AG10803 (cell line): ENCODE data around the gene GH2.
"Not testable (repeated sequence)": the region's sequence is repeated elsewhere in the genome, so short reads cannot be mapped to it uniquely, and the experiment has no call there.

ENCODE experiments used
- DNase-seq: peaks from one replicate; pipeline ENCODE4 v3.0.0; 2010; ENCODE audit warnings: low read depth
- H3K4me3 ChIP-seq: 2 replicates; pipeline ENCODE4 v1.5.1; 2011; ENCODE audit warnings: mild to moderate bottlenecking, low read length, control low read depth
- TF ChIP-seq, protein P1 (sequence below): conservative IDR thresholded peaks from 2 replicates; pipeline ENCODE4 v1.5.1; 2011; ENCODE audit warnings: mild to moderate bottlenecking, low read length, control low read depth, inconsistent platforms

Gene GH2

DNA sequence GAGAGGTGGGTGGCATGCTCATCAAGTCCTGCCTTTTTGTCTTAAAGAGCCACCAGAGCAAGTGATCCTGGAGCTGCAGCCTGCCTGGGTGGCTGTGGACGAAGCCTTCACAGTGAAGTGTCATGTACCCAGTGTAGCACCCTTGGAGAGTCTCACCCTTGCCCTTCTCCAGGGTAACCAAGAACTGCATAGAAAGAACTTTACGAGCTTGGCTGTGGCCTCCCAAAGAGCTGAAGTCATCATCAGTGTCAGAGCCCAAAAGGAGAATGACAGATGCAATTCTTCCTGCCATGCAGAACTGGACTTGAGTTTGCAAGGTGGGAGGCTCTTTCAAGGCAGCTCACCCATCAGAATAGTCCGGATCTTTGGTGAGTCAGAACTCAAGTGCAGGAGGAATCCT is 22.5 kb downstream of the GH2 start:
- H3K4me3 ChIP-seq, result no peak overlapping the region
- no peak for DNase-seq
- TF ChIP-seq, protein P1, sequence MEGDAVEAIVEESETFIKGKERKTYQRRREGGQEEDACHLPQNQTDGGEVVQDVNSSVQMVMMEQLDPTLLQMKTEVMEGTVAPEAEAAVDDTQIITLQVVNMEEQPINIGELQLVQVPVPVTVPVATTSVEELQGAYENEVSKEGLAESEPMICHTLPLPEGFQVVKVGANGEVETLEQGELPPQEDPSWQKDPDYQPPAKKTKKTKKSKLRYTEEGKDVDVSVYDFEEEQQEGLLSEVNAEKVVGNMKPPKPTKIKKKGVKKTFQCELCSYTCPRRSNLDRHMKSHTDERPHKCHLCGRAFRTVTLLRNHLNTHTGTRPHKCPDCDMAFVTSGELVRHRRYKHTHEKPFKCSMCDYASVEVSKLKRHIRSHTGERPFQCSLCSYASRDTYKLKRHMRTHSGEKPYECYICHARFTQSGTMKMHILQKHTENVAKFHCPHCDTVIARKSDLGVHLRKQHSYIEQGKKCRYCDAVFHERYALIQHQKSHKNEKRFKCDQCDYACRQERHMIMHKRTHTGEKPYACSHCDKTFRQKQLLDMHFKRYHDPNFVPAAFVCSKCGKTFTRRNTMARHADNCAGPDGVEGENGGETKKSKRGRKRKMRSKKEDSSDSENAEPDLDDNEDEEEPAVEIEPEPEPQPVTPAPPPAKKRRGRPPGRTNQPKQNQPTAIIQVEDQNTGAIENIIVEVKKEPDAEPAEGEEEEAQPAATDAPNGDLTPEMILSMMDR, result no peak

DNA sequence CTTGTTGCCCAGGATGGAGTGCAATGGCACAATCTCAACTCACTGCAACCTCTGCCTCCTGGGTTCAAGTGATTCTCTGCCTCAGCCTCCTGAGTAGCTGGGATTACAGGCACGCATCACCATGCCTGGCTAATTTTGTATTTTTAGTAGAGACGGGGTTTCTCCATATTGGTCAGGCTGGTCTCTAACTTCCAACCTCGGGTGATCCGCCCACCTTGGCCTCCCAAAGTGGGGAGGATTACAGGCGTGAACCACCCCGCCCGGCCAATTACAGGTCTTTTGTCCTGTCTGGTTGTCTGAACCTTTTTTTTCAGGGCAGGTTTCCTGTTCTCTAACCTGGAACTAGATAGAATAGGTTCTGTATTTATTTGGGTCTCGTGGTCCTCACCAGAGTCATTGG is 25.3 kb downstream of the GH2 start:
- H3K4me3 ChIP-seq, DNase-seq: not testable (repeated sequence)

DNA sequence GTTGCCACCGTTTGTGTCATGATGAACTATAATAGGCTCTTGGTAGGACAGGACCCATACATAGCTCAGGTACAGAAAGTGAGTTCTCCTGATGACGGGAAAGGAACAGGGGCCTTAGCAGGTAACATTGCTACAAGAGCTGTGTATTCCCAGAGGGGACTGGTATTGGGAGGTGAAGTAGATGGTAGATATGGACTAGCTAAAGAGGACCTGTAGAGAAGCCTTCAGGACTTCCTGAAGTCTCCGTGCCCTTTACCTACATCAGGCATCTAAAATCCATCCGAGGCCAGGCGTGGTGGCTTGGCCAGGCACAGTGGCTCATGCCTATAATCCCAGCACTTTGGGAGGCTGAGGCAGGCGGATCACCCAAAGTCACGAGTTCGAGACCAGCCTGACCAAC is 26.6 kb downstream of the GH2 start:
- no peak overlapping the region for H3K4me3 ChIP-seq
- DNase-seq, result no peak
- TF ChIP-seq, protein P1, result no peak

DNA sequence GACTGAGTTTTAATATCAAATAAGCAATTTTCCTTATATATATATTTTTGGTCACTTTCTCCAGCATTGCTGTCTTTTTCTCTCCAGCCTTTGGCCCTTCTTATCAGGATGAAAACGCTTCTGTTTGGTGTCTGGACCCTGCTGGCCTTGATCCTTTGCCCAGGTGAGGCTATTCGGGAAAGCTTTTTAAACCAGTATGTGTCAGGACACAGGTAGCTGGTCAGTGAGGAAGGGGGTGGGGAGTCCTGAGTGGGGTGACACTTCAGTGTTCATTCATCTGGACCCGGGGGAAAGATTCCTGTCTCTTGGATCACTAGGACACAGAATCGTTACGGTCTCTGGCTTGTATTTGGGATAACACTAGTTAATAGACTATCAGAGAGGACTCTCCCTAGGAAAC is 27.0 kb downstream of the GH2 start:
- TF ChIP-seq, protein P1, result no peak
- no peak overlapping the region for H3K4me3 ChIP-seq
- no peak for DNase-seq

DNA sequence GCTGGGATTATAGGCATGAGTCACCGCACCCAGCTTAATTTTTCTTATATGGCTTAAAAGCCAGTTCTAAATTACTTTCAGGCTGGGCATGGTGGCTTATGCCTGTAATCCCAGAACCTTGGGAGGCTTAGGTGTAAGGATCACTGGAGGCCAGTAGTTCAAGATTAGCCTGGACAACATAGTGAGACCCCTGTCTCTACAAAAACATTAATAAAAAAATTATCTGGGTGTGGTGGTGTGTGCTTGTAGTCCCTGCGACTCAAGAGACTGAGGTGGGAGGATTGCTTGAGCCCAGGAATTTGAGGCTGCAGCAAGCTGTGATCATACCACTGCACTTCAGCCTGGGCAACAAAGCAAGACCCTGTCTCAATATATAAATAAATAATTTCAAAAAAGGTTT is 28.5 kb downstream of the GH2 start:
- DNase-seq, result no peak
- no peak overlapping the region for H3K4me3 ChIP-seq
- TF ChIP-seq, protein P1, result no peak

DNA sequence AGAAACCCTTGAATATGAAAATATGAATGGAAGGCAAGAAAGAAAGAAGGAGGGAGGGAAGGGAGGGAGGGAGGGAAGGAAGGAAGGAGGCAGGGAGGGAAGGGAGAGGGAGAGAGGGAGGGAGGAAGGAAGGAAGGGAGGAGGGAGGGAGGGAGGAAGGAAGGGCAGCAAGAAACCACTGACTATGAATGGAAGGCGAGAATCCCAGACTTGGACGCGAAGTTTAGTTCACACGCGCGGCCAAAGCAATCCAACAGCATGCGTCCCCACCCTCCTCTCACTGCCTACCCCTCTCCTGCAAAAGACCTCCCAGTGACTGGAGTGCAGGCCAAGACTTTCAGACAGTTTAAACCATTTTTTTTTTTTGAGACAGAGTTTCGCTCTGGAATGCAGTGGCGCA is 31.3 kb downstream of the GH2 start:
- no peak for DNase-seq
- no peak overlapping the region for H3K4me3 ChIP-seq
- TF ChIP-seq, protein P1, result no peak

DNA sequence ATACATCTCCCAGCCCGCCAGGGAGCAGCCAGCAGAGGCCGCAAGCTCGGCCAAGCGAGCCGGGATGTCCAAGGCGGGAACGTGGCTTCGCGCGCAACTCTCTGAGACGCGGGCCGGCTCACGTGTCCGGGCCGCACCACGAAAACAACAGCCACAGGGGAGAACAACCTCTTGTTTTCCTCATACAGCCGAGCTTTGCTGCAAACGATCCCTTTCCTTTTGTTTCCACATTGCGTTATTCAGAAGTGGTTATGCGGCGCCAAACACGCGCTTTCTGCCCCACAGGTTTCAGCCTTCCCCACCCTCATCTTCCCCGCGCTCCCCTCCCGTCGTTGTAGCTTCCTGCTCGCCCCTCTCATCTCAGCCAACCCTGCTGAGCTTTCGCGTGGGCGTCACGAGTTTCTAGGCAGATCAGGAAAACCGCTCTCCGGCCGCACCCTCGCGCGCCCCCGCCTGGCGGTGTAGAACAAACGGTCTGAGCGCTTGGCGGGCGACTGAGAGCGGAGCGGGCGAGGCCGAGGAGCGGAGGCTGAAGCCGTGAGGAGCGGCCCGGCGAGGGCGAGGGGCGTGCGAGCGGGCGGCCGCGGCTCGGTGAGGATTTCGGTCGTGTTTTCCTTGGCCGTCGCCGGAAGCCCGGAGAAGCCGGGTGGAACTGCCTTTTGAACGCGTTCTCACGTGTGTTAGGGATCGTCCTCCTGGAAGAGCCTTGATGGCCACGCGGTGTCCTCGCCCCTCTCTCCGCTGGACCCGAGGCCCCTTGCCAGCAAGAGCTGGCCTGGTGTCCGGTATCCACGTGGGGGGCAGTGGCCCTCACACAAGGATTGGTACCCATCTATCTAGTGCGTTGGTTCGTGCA is 32.7 kb downstream of the GH2 start:
- TF ChIP-seq, protein P1, result peak; percentile 48
- peak; percentile 89 for DNase-seq
- H3K4me3 ChIP-seq, result peak overlapping the region; percentile 54
